ENCODE measurements around the gene GAREM1. TPM values are rescaled to one million over a fixed set of nuclear protein-coding genes. Genes with fewer than 3 reads are reported as not detected.

GAREM1 gene
- total RNA-seq, 2 donors from 2014 or later, result 8.3 to 9.8 TPM

GRCh38 chr18:32468147-32468845 lies 2.4 kb downstream of the GAREM1 start:
- intact Hi-C loops (cut with DNase I), result no loop called here
- DNase-seq (ENCODE audit: low spot score), result no peak

- intact Hi-C loops (cut with DNase I), result no loop called here
- DNase-seq (ENCODE audit: low spot score), result no peak
Measured at GRCh38 chr18:32461709-32462272, 8.9 kb downstream of the GAREM1 start.

DNA sequence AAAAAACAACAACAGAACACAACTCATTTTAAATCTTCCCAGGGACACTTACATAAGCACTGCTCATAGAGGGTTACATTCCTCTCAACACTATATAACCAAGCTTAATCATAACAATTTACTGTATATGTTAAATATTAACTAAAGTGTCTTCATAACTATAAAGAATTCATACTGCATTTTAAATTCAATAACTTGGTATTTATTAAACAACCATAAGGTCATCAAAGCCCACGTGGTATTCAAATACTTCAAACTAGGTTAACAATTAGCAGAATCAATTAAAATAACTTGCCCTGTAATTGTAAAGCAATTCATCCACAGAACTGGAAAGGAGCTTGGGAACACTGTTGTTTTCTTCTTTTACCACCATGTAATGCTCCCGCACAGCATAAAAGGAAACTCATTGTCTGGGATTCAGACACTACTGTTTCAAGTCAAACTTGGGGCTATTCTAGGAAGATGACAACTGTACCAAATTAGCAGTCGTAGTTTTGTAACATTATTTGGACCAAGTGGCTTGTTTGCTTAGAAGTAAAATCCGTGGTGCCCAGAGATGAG lies 10.4 kb downstream of the GAREM1 start:
- no peak for DNase-seq (ENCODE audit: low spot score)
- intact Hi-C loops (cut with DNase I), result no loop called here

DNA sequence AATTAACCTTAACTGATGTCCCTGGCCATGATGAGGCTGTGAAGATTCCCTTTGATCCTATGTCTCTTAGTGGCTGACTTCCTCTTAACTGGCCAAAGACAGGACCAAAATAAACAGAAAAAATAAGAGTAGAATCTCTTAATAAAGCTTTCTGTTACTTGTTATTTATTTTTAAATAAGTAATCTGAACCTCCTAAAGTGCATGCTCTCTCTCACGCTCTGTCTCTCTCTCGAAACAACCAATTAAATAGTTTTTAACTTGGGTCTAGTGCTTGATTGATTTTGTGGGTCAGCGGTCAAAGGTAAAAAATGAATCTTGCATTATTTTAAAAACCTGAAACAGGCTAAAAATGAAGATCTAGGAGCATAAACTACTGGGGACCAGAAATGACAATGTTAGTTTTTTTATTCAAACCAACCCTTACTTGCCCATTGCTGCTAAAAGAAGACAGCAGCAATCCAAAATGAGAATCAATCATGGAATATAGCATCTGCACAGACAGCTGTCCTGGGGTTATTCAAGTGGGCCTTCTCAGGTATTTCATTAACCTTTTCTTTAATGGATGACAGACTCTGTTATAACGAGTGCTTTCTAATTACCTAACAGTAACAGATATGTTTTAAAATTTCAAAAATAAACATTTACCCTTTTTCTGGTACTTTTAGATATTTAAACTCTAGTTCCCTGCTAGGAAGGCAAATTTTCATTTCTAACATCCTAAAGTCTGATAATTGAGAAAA lies 11.2 kb downstream of the GAREM1 start:
- intact Hi-C loops (cut with DNase I), result no loop called here
- DNase-seq (ENCODE audit: low spot score), result no peak

- no peak for DNase-seq (ENCODE audit: low spot score)
- intact Hi-C loops (cut with DNase I), result no loop called here
Measured at GRCh38 chr18:32455361-32455760, 15.3 kb downstream of the GAREM1 start.

DNA sequence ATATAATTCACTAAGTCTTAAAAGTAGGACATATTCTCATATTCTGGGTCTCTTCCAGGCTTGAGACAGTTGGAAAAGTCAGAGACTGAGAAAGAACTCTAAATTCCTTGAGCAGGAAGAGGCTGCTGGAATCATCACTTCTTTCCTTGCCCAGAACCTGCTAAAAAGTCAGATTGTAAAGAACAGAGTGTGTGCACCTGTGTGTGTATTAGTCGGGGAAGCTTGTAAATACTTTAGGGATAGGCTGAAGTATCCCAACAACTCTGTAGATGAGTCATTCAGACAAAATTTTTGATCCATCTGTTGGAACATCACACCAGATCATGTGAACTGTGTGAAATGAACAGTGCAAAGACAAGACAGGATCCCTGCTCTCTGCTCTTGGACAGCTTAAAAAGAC lies 16.1 kb downstream of the GAREM1 start:
- DNase-seq (ENCODE audit: low spot score), result no peak
- intact Hi-C loops (cut with DNase I), result no loop called here

DNA sequence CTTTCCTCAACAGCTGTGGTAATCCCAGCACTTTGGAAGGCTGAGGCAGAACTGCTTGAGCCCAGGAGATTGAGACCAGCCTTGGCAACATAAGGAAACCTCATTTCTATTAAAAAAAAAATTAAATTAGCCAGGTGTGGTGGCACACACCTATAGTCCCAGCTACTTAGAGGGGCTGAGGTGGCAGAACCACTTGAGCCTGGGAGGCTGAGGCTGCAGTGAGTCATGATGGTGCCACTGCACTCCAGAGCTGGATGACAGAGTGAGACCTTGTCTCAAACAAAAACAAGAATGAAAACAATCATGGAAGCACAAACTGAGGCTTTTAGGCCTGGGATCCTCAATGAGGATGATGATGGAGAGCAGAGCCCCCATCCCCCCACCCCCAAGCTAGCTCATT lies 19.8 kb downstream of the GAREM1 start:
- intact Hi-C loops (cut with DNase I), result loop anchor here in 1 of 2 donors (1.0 kb wide), 1 partner anchor 83 kb away; no protein-coding TSS in a partner anchor
- DNase-seq (ENCODE audit: low spot score), result no peak

DNA sequence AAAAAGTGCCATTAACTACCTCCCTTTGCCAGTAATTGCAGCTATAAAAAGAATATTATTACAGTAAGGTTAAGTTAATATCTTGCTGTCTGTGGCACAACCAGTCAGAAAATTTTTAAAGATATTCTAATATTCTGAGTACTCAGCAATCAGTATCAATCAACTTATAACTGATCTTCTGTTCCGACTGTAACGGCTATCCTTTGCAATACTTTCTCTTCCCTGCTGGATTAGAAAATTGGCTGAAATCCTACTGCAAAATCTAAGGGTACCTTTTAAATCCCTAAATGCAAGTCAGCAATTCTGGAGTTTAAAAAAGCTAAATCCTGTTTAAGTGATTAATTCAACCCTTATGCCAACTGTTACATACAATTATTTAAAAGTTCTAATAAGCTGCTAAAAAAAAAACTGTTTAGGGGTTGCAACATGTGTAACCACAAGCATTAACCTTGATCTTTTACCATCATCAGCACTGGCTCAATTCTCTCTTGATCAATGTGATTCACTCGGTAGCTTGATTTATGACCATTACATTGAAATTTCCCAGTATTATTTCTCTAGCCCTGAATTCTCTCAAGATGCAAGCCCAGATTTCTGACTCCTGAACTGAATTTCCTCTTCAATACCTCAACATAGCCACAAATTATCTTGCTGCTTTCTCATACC lies 20.5 kb downstream of the GAREM1 start:
- no peak for DNase-seq (ENCODE audit: low spot score)
- intact Hi-C loops (cut with DNase I), result no loop called here

DNA sequence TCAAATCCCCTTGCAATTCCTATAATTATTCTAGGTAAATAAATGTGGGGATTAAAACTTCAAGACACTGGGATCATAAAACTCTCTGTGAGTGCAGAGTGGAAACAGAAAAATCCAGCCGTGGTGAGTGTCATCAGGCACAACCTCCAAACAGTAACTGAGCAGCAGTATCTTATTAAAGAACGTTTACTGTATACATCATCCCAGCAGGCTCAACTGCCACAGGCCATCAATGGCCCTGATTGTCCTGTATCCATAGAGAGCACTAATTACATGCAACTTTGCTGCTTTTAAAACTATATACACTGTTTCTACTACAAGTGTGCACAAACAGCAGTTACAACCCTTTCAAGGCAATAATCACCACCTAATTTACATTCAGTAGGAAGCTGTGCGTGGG lies 23.9 kb downstream of the GAREM1 start:
- intact Hi-C loops (cut with DNase I), result no loop called here
- no peak for DNase-seq (ENCODE audit: low spot score)

DNA sequence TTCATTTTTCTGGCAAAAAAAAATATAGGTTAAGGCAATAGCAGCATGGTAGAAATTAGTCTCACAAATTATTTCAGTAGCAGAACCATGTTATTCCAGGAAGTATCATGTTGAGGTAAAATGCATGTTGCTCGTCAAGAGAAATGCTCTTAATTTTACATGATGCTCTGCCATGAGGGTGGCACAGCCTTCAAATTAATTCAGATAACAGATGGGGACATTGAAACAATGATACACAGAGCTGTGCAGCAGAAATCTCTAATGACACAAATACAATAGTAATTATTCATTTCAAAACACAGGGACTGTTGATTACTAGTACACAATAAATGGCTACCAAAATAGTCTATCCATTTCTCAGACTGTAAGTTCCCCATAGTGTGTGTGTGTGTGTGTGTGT lies 24.8 kb downstream of the GAREM1 start:
- intact Hi-C loops (cut with DNase I), result no loop called here
- DNase-seq (ENCODE audit: low spot score), result no peak

DNA sequence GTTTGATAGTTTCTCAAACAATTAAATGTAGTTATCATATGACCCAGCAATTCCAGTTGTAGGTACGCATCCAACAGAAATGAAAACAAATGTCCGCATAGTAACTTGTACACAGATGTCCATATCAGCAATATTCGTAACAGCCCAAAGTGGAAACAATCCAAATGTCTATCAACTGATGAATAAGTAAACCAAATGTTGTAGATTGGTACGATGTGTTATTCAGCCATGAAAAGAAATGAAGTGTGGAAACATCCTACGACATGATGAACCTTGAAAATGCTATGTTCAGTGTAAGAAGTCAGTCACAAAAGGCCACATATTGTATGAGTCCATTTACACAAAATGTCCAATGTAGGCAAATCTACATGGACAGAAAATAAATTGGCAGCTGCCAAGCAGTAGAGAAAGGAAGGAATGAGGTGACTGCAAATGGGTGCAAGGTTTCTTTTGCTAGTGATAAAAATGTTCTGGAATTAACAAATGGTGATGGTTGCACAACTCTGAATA lies 26.9 kb downstream of the GAREM1 start:
- intact Hi-C loops (cut with DNase I), result no loop called here
- DNase-seq (ENCODE audit: low spot score), result no peak

DNA sequence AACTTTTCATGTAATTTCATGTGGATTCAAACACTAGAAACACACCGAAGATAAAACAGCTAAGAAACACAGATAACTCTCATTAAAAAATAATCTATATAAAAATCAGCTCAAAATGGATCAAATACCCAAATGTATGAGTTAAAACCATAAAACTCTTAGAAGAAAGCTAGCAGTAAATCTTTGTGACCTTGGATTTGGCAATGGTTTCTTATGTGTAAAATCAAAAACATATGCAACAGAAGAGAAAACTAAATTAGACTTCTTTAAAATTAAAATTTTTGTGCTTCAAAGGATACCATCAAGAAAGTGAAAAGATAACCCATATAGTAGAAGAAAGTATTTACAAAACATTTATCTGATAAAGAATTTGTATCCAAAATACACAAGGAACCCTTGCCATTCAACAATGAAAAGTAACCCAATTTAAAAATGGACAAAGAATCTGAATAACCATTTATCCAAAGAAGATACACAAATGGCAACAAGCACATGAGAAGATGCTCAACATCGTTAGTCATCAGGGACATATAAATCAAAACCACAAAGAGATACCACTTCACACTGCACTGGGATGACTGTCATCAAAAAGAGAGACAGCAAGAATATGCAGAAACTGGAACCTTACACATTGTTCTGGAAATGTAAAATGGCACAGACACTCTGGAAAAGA lies 27.5 kb downstream of the GAREM1 start:
- DNase-seq (ENCODE audit: low spot score), result no peak
- intact Hi-C loops (cut with DNase I), result no loop called here

DNA sequence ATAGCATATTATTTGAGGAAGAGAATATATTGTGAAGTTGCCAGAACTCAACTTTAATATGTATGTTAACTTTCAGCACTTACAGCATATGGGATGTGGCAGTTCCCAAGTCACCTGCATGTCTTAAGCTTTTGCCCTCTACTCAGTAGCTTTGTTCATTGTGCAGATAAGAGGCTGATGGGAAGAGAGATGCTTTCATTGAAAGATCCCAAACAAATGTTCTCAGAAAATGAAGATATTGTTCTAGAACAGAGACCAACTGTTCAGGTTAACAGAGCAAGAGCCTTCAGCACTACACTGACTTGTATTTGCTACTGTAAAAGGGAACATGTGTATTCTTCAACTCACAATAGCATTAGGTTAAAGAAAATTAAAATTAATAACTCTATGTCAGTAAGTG lies 28.1 kb downstream of the GAREM1 start:
- intact Hi-C loops (cut with DNase I), result no loop called here
- DNase-seq (ENCODE audit: low spot score), result no peak

DNA sequence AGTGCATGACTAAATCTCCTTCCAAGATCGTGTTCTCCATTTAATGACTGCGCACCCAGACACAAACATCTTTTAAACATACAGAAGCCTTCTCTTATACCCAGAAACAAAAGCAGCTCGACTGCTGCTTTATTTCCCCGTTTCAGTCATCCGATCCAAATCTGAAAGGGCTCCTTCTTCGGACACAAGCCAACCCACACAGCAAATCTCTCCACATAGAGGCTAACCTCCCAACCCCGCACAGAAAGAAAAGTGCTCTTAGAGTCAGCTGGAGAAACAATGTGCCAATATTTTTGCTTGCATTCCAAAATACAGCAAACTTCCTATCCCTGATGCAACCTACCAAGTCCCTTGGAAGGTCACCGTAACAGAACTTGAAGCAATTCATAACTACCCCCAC lies 29.1 kb downstream of the GAREM1 start:
- DNase-seq (ENCODE audit: low spot score), result no peak
- intact Hi-C loops (cut with DNase I), result no loop called here

DNA sequence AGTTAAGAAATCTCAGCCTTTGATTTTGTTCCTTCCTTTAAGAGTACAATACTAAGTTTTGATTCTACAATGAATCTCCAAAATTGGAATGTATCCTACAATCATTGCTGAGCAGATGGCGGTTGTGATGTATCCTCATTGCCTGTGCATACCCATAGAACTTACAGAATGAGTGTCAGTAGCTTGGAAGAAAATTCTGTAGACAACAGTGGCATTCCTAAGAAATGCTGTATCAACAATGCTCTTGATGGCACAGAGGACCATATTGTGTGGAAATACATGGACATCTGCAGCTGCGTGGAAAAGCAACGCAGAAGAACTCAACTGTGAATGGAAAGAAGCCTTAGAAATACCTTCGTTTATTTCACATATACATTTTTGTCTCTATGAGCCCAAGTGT lies 30.2 kb downstream of the GAREM1 start:
- no peak for DNase-seq (ENCODE audit: low spot score)
- intact Hi-C loops (cut with DNase I), result no loop called here

- intact Hi-C loops (cut with DNase I), result no loop called here
- no peak for DNase-seq (ENCODE audit: low spot score)
Measured at GRCh38 chr18:32439802-32440201, 30.9 kb downstream of the GAREM1 start.

GRCh38 chr18:32439241-32439640 lies 31.4 kb downstream of the GAREM1 start:
- intact Hi-C loops (cut with DNase I), result no loop called here
- no peak for DNase-seq (ENCODE audit: low spot score)

DNA sequence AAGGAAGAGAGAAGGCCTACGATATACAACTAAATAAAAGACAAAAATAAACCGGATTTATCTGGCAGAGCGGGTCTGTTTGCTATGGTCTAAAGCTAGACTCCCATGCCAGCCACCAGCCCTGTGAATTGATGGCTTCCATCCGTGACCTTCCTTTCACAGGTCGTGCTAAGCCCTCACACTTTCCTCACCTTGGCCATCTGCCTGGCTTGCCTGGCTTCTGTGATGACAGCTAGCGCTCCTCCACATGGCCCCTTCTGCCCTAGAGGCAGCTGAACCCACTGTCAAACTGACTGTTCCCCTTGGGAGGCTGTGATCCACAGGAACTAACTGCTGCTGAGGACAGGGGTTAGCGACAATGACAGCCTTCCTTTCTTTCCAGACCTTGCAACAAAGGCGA lies 32.5 kb downstream of the GAREM1 start:
- DNase-seq (ENCODE audit: low spot score), result no peak
- intact Hi-C loops (cut with DNase I), result no loop called here

DNA sequence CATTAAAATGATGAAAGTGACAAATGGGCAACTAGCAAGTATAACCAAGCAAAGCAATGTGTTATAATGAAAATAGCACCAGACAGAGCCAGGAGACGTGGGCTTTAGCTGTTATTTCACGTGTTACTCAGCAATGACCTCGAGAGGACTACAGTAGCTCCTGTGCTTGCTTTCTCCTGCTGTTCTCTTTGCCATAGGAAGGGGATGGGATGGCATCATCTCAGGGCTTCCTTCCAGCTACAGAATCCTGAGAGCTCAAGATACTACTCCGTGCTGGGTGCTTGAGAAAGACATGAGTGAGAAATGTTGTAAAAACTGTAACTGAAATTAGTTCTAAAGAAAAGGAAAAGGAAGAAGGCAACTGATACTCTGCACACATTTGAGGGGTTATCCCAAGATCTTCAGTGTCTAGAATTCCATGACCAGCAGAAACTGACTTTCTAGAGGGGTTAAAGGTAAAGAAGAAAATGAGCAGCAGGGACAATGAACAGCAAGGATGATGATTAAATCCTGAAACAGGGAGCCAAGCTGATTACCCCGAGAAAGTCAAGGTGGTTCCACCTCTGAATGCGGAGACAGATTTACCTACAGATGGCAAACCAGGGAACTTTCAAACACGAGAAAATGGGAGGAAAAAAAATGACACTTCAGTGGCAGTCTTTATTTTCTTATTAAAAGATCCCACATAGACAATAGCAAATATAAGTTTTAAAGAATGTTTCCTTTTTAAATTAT lies 33.4 kb downstream of the GAREM1 start:
- intact Hi-C loops (cut with DNase I), result no loop called here

More for the DNA sequence above, 33.4 kb downstream of the GAREM1 start:
- DNase-seq (ENCODE audit: low spot score), result no peak
